SH-SY5Y (cell line): ENCODE data around the gene COL9A2.

Experiments
- GATA2 ChIP-seq: IDR thresholded peaks from 2 replicates; pipeline ENCODE4 v1.6.1; 2011; ENCODE audit warnings: mild to moderate bottlenecking, low read depth, low read length
- GATA3 ChIP-seq: IDR thresholded peaks from 2 replicates; pipeline ENCODE4 v1.6.1; 2011; ENCODE audit warnings: low read depth, mild to moderate bottlenecking, low read length, moderate library complexity

DNA sequence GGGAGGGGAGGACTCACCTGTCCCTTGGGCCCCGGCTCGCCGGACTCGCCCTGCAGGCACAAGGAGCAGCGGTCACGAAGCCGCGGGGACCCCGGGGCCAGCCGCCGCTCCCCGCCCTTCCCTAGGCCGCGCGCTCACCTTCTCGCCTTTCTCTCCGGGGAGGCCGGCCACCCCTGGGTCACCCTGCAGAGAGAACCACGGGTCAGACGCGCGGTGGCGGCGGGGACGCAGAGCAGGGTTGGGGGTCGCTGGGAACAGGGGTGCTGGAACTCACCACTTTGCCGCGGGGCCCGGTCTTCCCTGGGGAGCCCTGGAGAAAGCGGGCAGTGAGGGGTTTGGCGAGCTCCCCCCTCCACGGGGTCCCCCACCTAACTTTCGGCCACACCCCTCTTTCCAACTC lies 13.3 kb downstream of the COL9A2 start:
- no peak for TF ChIP-seq GATA2
- no peak for TF ChIP-seq GATA3
